HG02610 (cell line): ENCODE data around the gene CLEC4E.
A peak's percentile ranks its signal among the peaks of the same experiment; 100 is the strongest.
"Not testable (repeated sequence)": the region's sequence is repeated elsewhere in the genome, so short reads cannot be mapped to it uniquely, and the experiment has no call there.

ENCODE experiments used
- ATAC-seq: cut with Tn5 transposase; IDR thresholded peaks from one replicate; pipeline ENCODE4 v1.9.1; 2021; ENCODE audit warnings: mild to moderate bottlenecking, moderate library complexity; ENCODE audit not compliant: unreplicated experiment

The CLEC4E gene

GRCh38 chr12:8541562-8541961 is 857 bp upstream of the CLEC4E start:
- ATAC-seq = no peak

- ATAC-seq = not testable (repeated sequence)
Observed at GRCh38 chr12:8537820-8538219, 2.9 kb downstream of the CLEC4E start.

GRCh38 chr12:8532045-8532444 is 8.7 kb downstream of the CLEC4E start:
- ATAC-seq = no peak

GRCh38 chr12:8527250-8528130 is 13.2 kb downstream of the CLEC4E start:
- no peak for ATAC-seq

- no peak for ATAC-seq
Observed at GRCh38 chr12:8519171-8519570, 21.5 kb downstream of the CLEC4E start.

GRCh38 chr12:8517971-8518370 is 22.7 kb downstream of the CLEC4E start:
- no peak for ATAC-seq

- no peak for ATAC-seq
Observed at GRCh38 chr12:8513256-8513655, 27.4 kb downstream of the CLEC4E start, which contains the start of gene CLEC4D. TSS of gene CLEC4D (plus strand) at chr12:8513503. CDS start at chr12:8513733, 230 bp downstream.

- no peak for ATAC-seq
Observed at GRCh38 chr12:8508910-8509841, 31.5 kb downstream of the CLEC4E start.

- ATAC-seq = no peak
Observed at GRCh38 chr12:8508223-8508622, 32.5 kb downstream of the CLEC4E start.

- ATAC-seq = no peak
Observed at GRCh38 chr12:8507596-8507995, 33.1 kb downstream of the CLEC4E start.

- ATAC-seq = no peak
Observed at GRCh38 chr12:8504351-8504750, 36.4 kb downstream of the CLEC4E start.

- ATAC-seq = no peak
Observed at GRCh38 chr12:8501720-8502119, 39.0 kb downstream of the CLEC4E start.

- no peak for ATAC-seq
Observed at GRCh38 chr12:8499616-8500015, 41.1 kb downstream of the CLEC4E start.

- ATAC-seq = not testable (repeated sequence)
Observed at GRCh38 chr12:8496074-8496473, 44.6 kb downstream of the CLEC4E start.

GRCh38 chr12:8495671-8496070 is 45.0 kb downstream of the CLEC4E start:
- not testable (repeated sequence) for ATAC-seq

GRCh38 chr12:8493084-8493483 is 47.6 kb downstream of the CLEC4E start:
- ATAC-seq = peak; percentile 93

GRCh38 chr12:8491646-8492530 is 48.8 kb downstream of the CLEC4E start:
- no peak for ATAC-seq
